DMS79 (cell line): ENCODE measurements around the gene NUMBL.

Experiments
- DNase-seq: peaks from one replicate; lab custom pipeline; 2025; lab: John Stamatoyannopoulos, UW

The NUMBL gene

DNA sequence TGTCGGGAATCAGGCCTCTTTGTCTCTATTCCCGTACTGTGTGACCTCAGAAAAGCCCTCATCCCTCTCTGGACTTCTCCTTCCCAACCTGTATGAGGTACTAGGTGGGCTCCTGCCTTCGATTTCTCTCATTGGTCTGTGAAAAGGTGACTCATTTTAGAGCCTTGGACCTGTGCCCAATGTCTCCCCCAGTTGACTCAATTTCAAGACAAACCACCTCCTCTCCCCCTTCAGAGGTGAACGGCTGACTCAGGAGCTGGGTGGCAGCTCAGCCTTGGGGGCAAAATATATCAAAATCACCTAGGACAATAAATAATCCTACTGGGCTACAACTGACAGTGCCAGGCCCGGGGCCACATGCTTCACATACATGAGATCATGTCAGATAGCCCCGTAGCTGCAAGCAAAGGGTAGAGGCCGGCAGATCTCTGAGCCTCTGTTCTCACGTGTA, 25.6 kb upstream of the NUMBL start:
- DNase-seq, result peak; percentile 77

DNA sequence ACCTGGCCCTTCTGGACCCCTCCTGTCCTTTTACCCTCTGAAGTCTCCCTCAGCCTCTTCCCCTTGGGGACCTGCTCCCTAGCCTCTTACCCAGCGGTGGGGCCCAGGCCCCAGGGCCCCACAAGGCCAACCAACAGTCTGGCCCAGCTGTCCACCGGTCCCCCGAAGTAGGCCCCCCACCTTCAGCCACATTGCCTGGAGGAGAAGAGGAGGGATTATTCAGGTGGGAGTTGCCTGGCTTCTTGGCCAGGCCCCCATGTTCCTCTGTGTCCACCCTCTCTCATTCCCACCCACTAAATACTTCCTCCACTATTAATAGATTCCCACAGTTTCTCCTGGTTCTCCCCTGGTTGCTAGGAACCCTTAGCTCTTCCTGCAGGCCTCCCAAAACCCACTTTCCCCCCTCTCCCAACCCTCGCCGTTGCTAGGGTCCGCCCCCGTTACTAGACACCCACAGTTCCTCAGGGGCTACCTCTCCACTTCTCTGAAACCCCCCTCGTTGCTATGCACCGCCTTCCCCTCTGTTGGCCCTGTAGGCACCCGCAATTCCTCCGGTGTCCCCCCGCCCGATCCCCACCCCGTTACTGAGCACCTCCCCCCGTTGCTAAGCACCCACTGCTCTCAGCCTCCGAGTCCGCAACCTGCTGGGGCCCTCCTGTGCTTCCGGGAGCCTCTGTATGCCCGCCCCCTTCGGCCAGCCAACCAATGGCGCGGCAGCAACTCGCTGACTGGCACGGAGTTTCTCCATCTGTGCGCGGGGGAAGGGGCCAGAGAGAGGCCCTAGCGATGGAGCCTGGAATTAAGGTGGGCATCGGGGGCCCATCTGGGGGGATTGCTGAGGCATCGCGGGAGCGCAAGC, 24.2 kb upstream of the NUMBL start:
- peak; percentile 93 for DNase-seq

DNA sequence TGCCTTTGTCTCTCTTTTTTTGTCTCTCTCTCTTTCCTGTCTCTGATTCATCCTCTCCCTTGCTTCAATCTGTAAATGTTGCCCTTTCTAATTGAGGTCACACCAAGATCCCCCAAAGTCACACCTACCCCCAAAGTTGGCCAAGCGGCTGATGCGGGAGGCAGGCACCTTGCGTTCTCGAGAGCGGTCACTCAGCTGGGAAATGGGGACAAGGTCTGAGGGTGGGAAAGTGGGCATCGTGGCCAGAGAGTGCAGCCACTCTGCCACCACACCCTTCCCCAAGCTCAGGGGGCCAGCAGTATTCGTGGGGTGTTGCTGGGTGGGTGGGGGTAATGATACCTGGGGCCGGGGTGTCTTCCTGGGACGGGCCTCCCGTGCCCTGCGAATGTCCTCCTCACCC, 23.5 kb upstream of the NUMBL start:
- no peak for DNase-seq

DNA sequence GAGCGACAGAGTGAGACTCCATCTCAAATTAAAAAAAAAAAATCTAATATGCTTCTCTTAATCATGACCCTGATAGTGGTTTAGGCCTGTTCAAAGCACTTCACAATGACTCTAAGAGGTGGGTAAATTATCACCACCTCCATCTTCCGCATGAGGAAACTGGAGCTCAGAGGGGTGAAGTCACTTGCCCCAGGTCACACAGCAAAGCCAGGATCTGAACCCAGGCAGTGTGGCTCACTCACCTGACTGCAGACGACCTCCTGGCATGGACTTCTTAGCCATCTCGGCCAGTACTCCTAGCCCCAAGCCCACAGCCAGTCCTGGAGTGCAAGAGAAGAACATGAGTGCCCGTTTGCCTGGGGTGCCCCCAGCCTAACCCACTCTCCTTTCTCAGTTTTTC, 19.4 kb upstream of the NUMBL start:
- DNase-seq, result no peak

DNA sequence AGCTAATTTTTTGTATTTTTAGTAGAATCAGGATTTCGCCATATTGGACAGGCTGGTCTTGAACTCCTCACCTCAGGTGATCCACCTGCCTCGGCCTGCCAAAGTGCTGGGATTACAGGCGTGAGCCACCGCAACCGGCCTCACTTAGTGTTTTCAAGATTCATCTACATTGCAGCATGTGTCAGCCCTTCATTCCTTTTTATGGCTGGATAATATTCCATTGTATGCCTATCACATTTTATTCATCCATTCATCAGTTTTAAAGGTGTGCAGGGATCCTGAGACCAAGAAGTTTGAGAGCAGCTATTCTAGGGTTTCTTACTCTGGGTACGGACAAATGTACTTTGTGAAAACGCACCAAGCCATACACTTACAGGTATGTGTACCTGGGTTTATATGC, 17.2 kb upstream of the NUMBL start:
- no peak for DNase-seq

DNA sequence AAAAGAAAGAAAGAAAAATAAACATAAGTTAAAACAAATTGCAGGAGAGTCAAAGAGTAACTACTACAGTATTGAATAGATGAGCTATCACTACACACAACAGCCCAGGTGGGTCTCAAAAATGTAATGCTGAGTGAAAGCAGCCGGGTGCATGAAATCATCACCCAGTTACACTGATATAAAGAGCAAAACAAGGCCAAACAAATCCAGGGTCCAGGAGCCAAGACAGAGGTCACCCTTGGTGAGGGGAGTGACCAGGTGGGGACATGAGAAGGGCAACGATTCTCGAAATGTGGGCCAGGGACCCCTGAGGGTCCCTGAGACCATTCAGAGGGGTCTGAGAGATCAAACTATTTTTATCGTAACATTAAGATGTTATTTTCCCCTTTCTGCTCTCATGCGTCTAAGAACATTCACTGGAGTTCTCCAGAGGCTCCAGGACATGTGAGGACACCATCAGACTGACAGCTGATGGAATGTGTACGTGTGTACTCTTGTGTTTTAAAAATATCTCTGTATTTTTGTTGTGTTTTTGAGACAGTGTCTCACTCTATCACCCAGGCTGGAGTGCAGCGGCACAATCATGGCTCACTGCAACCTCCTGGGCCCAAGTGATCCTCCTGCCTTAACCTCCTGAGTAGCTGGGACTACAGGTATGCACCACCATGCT, 15.6 kb upstream of the NUMBL start:
- DNase-seq, result no peak

DNA sequence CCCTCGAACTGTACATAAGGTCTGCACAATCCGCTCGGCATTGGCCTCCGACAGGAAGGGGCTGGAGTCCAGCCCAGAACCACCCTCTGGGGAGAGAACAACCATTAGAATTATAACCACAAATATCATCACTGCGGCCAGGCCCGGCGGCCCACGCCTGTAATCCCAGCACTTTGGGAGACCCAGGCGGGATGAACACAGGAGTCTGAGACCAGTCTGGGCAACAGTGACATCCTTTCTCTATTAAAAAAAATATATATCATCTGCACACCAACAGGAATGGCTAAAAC, 14.9 kb upstream of the NUMBL start:
- DNase-seq, result no peak

DNA sequence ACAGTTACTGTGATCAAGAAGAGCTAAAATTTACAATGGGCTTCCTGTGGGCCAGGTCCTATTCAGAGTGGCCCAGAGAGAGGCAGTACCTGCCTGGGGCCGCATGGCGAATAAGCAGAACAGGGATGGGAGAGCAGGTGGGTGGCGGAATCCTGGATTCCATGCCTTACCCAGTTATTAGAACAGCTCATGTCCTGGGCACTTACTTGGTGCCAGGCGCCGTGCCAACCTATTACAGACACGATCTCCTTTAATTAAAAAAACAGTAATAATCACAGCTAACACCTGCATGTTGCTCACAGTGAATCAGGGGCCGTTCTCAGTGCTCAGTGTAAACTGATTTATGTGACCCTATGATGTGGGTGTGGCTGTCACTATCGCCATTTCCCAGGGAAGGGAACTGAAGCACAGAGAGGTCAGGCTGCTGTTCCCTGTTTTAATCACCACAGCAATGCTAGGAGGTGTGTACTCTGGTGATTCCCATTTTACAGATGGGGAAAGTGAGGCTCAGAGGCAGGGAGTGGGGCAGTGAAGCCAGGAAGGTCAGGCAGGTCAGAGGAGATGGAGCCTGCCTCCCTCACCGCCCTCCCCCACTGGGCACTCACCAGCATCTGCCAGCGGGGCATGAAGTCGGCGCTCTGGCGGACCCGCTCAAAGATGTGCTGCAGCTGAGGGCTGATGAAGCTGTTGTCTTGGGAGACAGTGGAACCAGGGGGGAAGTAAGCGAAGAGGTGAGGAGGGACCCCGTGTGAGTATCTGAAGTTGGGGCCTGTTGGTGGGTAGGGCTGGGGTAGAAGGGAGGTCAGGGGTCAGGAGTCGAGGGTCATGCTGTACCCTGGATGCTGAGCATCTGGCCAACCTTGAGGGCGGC, 14.3 kb upstream of the NUMBL start:
- no peak for DNase-seq

DNA sequence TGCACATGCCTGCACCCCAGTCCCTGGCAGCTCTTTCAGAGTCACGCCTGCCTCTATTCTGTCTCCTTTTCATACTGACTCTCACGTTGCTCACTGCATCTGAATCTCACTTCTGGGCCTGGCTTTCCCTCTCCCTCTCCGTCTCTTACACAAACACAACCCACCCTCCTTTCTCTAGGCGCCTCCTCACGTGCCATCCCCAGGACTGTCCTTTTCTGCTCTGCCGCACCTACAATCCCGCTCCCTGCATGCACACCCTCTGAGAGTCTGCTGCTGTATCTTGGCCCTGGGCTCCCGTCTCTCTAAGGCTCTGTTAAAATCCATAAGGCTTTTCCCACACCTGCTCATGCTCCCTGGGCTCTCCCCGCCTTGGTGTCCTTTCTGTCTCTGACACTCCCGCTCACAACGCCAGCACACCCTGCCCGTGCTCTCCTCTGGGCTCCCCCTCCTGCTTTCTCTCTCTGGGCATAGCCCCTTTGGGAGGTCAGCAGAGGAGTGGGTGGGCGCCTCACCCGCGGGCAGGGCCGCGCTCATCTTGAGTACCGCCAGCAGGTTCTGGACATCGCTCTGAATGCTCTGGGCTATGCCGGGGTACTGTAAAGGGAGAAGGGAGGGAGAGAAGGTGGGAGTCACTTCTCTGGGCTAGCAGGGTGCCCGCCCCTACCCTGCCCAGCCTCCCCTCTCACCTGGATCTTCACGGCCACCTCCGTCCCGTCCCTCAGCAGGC, 12.7 kb upstream of the NUMBL start:
- DNase-seq, result no peak

DNA sequence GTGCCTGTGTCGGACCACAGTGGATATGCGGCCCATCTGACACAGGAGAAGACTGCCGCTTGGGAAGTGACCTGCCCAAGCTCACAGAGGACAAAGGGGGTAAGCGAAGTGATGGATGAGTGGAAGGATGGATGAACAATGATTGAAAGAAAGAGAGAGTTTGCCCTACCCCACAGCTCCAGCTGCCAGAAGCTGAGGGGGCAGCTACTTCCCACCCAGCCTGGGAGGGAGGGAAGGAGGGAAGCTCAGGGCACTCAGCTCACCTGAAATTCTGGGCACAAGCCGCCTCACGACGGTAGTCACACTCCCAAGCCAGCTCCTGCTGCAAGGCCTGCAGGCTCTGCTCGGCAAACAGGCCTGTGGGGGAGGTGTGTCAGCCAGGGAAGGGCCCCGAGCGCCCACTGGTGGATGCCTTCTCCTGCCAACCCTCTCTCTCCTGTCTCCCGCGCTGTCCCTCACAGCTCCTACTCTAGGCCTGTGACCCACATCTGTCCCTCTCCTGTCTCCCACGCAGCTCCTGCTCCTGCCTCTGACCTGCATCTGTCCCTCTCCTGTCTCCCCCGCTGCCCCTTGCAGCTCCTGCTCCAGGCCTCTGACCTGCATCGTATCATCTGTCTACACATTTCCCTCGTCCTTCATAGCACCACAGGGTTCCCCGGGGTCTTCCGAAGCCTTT, 12.0 kb upstream of the NUMBL start:
- DNase-seq, result no peak

DNA sequence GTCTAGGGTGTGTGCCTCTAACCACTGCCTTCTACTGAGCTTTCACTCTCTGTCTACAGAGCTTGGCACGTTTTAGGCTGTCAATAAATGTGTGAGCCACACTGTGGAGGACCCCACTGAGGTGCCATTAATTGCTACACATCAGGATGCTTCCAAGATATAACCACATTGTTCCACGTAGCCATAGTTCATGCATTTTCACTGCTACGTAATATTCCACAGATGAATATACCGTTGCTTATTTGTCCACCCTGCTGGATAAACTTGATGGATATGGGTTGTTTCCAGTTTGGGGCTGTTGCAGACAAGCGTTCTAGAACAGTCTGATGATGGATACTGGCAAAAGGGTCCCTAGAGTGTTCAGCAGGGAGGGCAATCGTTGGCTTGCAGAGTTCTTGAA, 11.3 kb upstream of the NUMBL start:
- DNase-seq, result no peak

DNA sequence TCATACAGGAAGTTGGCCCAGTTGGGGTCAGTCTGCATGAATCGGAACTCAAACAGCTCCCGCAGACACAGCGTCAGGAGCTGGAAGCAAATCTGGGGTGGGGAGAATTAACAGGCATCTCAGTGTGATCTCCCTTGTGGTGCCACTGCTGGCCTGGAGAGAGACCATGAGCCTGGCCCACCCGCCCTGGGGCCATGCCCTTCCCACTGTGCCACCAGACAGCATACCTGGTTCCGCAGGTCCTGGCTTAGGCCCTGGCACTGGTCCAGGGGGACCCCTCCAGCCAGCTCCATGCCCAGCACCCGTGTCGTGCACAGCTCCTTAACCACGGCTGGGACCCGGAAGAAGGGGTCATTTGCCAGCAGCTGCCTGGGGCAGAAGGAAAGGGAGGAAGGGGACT, 9.6 kb upstream of the NUMBL start:
- no peak for DNase-seq

DNA sequence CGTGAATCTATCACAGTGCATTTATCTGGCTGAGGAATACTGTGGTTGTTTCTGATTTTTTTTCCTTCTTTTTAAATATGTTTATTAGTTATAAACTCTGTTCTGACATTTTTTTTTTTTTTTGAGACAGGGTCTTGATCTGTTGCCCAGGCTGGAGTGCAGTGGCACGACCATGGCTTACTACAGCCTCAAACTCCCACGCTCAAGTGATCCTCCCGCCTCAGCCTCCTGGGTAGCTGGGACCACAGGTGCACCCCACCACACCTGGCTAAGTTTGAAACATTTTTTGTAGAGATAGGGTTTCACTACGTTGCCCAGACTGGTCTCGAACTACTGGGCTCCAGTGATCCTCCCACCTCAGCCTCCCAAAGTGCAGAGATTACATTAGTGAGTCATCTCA, 6.6 kb upstream of the NUMBL start:
- no peak for DNase-seq

DNA sequence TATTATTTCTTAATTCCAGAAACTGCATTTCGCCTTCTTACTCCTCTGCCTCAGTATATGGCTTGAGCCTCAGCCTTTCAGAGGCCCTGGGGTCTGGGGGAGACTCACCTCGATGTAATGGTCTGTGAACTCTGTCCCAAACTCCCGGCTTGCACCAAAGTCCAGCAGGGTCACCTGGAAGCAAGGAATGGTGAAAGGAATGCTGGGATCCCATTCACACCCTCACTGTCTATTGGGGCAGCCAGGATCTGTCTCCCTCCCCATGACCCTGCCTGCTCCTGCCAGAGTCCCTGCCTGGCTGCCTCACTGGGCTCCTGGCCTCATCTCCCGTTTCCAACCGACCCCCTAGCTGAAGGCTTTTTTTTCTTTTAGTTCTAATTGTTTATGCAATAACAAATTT, 5.4 kb upstream of the NUMBL start:
- no peak for DNase-seq

DNA sequence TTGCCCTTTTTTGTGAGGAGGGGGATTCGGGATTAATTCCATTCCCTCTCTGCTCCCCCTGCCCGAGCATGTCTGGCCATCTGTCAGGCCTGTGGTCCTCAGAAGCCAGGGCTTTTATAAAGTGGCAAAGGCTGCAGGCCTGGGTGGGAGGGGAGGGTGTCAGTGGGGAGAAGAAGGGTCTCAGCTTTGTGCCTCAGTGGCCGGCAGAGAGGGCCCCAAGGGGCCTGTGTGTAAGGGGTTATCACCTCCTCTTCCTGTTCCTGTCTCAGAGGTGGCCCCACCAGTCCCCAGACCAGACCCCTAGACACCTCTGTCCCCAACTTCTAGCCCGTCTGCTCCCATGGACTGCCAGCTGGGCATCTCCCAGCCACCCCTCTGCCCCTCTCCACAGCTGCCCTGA, 3.4 kb upstream of the NUMBL start:
- DNase-seq, result no peak

DNA sequence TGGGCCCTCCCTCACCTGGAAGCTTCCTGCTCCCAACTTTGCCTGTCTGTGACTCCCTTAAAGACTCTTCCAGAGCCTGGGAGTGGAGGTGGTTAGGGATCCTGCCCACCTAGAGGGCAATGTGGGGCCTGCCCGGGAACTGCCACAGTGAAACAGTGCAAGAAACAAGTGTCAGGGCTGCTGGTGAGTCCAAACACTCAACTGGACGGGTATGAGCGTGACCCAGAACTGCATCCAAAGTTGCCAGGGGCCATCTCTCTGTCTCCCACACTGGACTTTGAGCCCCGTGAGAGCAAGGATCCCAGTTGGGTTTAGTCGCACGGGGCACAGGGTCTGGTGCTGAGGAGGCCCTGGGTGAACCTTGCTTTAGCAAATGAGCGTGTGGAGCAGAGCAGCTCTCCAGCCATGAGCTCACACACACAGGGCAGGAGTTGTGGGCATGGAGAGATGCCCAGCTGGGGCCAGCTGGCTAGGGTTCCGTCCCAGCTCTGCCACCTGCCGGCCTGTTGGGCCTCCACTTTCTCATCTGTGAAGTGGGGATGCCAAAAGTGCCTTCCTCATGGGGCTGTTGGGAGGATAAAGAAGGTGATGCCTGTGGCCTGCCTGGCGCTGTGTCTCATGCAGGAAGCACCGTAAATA, 2.8 kb upstream of the NUMBL start:
- DNase-seq, result no peak

DNA sequence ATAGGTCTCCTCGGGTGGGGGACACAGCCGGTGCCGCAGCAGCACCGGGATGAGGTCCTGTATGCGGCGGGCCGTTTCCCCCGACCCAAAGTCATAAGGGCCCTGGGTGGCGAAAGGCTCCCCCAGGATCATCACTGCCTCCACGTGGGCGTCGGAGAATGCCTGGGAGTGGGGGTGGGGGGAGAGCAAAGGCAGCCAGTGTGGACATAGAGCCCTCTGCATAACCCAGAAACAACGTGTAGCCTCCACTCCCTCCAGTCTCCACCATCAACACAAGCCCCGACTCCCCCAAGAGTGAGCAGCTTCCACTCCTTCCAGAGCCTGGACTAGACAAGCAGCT, 1.7 kb upstream of the NUMBL start:
- no peak for DNase-seq

DNA sequence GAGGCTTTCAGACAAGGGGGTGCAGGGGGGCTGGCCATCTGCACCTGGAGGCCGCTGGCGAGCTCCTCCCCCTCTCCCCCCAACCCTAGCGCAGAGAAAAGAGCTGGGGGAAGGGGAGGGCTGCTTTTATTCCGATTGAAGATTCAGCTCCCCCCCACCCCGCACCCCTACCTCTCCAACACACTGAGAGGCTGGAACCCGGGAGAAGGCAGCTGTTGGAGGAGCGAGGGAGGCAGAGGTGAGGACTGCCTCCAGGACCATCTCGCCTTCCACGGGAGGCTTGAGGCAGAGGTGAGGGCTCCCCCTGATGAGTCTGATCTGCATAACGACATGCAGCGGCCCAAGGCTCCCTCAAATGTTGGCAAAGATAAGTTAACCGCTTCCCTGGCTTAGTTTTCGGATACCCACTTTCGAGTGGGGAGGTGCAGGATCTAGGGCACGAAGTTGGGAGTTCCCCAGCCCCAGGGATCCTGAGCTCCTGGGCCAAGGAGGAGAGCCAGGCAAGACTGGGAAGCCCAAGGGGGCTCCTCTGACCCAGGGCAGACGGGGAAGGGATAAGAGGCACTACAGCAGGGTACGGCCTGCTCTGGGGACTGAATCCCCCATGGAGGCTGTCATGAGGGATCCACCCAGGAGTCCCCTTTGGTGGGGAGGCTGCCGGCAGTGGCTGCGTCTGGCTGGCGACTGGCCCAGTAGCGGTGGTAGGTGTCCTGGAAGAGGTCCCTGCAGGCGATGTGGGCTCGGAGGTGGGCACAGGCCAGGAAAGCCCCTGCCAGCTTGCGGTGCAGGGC, 1.2 kb upstream of the NUMBL start:
- peak; percentile 84 for DNase-seq

DNA sequence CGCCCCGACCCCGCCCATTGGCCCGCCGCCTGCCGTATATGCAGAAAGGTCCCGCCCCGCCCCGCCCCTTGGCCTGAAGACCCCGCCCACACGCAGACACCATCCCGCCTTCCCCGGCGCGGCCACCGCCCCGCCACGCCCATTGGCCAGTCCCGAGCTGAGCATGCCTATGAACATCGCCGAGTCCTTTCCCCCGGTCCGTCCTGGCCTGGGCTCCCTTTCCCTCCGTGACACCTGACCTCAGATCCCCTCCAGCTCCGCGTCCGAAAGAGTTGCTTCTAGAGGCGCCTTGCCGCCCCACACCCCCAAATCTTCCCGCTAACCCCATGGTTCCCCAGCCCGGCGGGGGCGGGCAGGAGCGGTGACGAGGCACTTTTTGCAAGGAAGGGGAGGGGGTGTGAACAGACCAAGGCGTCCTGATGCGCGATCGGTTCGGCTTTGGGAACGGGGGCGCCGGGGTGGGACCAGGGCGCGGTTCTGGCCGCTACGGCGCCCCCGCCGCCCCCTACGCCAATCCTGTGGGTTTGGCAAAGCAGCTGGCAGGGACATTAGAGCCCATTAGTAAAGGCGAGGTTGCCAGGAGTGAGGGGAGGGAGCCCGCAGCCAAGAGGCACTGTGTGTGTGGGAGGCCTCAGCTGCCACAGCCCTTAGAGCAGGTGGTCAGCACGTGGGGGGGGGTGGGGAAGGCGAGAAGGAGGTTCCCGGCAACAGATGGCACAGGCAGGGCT, 406 bp upstream of the NUMBL start:
- peak; percentile 84 for DNase-seq
